A549 treated with RU486 at 1 μM for 4 hours (cell line): Measurements from ENCODE around the gene RORB. TPM values are rescaled to one million over a fixed set of nuclear protein-coding genes. Genes with fewer than 3 reads are reported as not detected.

Experiments used
- total RNA-seq: library from RNA; stranded (reverse); fragments of 200-300 nt; extraction: Qiagen RNA extraction; gene quantifications from 5 replicates; pipeline ENCODE4 v1.2.3, GENCODE V29; 2022; ENCODE audit warnings: low read depth

The RORB gene
- total RNA-seq: not detected in 5 replicates

DNA sequence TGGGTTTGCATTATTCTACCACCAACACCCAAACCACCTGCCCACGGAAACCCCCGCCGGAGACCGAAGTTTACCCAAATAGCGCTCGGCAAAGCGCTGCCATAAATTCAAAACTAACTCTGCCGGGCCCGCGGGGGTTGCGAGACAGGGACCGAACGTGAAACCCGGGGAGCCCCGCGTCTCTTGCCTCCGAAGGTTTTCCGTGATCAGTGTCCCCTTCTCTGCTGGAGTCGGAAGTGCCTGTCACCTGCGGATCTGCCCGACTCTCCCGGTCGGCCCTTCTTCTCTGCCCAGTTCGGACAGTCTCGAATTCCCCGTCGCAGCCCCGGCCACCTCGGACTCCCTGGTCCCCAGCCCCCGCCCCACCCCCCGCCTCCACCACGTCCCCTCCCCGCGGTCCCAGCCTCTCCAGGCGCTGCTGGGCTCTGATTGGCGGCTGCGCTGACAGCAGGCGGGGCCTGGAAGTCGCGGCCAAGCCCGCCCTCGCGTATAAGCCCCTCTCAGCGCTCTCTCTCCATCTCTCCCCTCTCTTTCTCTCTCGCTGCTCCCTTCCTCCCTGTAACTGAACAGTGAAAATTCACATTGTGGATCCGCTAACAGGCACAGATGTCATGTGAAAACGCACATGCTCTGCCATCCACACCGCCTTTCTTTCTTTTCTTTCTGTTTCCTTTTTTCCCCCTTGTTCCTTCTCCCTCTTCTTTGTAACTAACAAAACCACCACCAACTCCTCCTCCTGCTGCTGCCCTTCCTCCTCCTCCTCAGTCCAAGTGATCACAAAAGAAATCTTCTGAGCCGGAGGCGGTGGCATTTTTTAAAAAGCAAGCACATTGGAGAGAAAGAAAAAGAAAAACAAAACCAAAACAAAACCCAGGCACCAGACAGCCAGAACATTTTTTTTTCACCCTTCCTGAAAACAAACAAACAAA, at the start of gene RORB:
Gene RORB, plus strand, starts transcription at position 517 of the 929 bp plus-strand sequence. CDS start 642 bp downstream, outside the sequence.

